ENCODE results near the gene C16orf74. TPM values are rescaled to one million over a fixed set of nuclear protein-coding genes. Genes with fewer than 3 reads are reported as not detected.

C16orf74 gene
- total and polyA plus RNA-seq, 8 donors: 0.37 to 1.3 (median 0.72) TPM

DNA sequence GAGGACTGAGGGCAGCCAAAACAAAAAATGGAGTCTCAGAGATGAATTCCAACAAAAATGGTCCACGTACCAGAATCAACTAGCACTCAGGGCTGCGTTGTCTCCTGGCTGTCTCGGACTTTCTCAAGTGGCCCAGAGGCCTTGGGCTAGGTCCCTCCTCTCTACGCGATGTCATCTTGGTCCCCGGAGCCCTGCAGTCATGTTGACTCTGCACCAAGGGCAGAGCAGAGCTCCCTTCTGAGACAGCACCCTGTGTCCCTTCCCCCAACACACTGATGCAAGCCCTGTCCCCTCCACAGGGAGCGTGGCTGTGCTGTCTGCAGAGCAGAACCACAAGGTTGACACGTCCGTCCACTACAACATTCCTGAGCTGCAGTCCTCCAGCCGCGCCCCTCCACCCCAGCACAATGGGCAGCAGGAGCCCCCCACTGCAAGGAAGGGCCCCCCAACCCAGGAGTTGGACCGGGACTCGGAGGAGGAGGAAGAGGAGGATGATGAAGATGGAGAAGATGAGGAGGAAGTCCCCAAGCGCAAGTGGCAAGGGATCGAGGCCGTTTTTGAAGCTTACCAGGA is 83.0 kb downstream of the C16orf74 start:
- no peak for ATAC-seq
- Histone ChIP-seq H3K36me3 (peaks cover 17 to 87% (median 58%) of the 10 kb centered on the region in 3 donors), H3K4me1 (peaks cover 0 to under 1% (median 0%) of the 10 kb centered on the region in 3 donors), H3K27me3 (no peaks in the 10 kb centered on the region), H3K9me3 (no peaks in the 10 kb centered on the region), H3K4me3 (no peak overlapping the region), H3K27ac (no peak overlapping the region)
- WGBS, 2 donors: 86 to 90% methylated on average over 16 of the region's 16 CpGs
- no peak for FAIRE-seq
- intact Hi-C loops (cut with DNase I): loop anchor here in 1 of 3 donors (5.0 kb wide), 1 partner anchor 49 kb away; no protein-coding TSS in a partner anchor
- DNase-seq: peak in 2 of 6 donors; percentile 46 to 51
- TF ChIP-seq, protein P1, sequence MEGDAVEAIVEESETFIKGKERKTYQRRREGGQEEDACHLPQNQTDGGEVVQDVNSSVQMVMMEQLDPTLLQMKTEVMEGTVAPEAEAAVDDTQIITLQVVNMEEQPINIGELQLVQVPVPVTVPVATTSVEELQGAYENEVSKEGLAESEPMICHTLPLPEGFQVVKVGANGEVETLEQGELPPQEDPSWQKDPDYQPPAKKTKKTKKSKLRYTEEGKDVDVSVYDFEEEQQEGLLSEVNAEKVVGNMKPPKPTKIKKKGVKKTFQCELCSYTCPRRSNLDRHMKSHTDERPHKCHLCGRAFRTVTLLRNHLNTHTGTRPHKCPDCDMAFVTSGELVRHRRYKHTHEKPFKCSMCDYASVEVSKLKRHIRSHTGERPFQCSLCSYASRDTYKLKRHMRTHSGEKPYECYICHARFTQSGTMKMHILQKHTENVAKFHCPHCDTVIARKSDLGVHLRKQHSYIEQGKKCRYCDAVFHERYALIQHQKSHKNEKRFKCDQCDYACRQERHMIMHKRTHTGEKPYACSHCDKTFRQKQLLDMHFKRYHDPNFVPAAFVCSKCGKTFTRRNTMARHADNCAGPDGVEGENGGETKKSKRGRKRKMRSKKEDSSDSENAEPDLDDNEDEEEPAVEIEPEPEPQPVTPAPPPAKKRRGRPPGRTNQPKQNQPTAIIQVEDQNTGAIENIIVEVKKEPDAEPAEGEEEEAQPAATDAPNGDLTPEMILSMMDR (IDR thresholded peaks at IDR 0.05): no peak

DNA sequence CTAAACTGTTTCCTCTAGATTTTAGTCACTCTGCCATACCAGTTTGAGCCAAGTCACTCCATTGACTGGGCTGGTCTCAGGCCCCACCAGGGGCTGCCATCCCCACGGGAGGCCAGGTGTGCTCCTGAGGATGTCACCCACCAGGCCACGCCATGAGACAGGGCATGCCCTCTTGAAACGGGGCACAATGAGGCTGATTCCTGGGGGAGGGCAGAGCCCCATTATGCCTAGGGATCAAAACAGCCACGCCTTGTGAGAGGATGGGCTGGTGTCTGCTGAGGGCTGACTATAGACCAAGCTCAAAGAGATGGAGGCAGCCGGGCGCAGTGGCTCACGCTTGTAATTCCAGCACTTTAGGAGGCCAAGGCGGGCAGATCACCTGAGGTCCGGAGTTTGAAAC is 83.6 kb downstream of the C16orf74 start:
- FAIRE-seq: no peak

DNA sequence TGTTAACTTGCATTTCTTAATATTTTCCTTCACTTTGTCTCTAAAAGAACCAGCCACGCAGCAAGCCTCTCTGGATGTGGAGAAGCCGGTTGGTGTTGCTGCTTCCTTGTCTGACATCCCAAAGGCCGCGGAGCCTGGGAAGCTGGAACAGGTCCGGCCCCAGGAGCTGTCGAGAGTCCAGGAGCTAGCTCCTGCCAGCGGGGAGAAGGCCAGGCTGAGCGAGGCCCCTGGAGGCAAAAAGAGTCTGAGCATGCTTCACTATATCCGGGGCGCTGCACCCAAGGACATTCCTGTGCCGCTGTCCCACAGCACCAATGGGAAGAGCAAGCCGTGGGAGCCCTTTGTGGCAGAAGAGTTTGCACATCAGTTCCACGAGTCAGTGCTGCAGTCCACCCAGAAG is 85.0 kb downstream of the C16orf74 start:
- intact Hi-C loops (cut with DNase I): loop anchor here in 1 of 3 donors (5.0 kb wide), 1 partner anchor 51 kb away; no protein-coding TSS in a partner anchor
- peak in 2 of 6 donors; percentile 49 to 57 for DNase-seq
- Histone ChIP-seq H3K27ac (no peak overlapping the region), H3K4me1 (no peaks in the 10 kb centered on the region), H3K27me3 (no peaks in the 10 kb centered on the region), H3K4me3 (no peak overlapping the region), H3K9me3 (no peaks in the 10 kb centered on the region), H3K36me3 (peaks cover 13 to 87% (median 74%) of the 10 kb centered on the region in 3 donors)
- no peak for FAIRE-seq
- WGBS, 2 donors: 93% methylated on average over 13 of the region's 13 CpGs
- TF ChIP-seq, protein P1 (IDR thresholded peaks at IDR 0.05): no peak
- no peak for ATAC-seq

More for the DNA sequence above, 83.6 kb downstream of the C16orf74 start:
- no peak overlapping the region for H3K27ac ChIP-seq
- peaks cover 15 to 86% (median 65%) of the 10 kb centered on the region in 3 donors for H3K36me3 ChIP-seq
- 92 to 99% methylated on average over 9 of the region's 9 CpGs for WGBS, 2 donors
- H3K4me1 ChIP-seq: no peaks in the 10 kb centered on the region
- TF ChIP-seq, protein P1 (IDR thresholded peaks at IDR 0.05): no peak
- no peaks in the 10 kb centered on the region for H3K27me3 ChIP-seq
- intact Hi-C loops (cut with DNase I): loop anchor here in 1 of 3 donors (5.0 kb wide), 1 partner anchor 50 kb away; no protein-coding TSS in a partner anchor
- ATAC-seq (no peak), DNase-seq (peak in 1 of 6 donors; percentile 44)
- H3K4me3 ChIP-seq: no peak overlapping the region
- no peaks in the 10 kb centered on the region for H3K9me3 ChIP-seq

DNA sequence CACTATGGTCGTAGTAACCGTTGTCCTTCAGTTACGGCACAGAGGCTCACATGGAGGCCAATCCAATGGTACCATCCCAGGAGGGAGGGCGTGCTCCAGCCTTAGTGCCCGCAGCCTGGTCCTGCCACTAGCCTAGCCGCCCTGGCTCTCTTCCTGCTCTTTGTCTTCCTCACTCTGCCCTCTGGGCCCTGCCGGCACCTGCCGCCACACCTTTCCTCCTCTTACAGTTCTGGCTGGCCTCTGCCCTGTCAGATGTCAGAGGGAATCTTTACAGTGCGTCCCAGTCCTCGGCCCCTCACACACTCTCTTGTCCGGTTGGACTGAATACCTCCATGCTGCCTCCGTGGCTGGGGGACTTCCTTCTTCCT is 85.5 kb downstream of the C16orf74 start:
- Histone ChIP-seq H3K4me1 (no peaks in the 10 kb centered on the region), H3K27ac (no peak overlapping the region), H3K9me3 (no peaks in the 10 kb centered on the region), H3K27me3 (no peaks in the 10 kb centered on the region), H3K4me3 (no peak overlapping the region), H3K36me3 (peaks cover 13 to 87% (median 75%) of the 10 kb centered on the region in 3 donors)
- ATAC-seq: no peak
- FAIRE-seq: no peak
- TF ChIP-seq, protein P1 (IDR thresholded peaks at IDR 0.05): no peak
- 93 to 94% methylated on average over 12 of the region's 12 CpGs for WGBS, 2 donors
- intact Hi-C loops (cut with DNase I): loop anchor here in 1 of 3 donors (5.0 kb wide), 1 partner anchor 52 kb away; no protein-coding TSS in a partner anchor
- peak in 1 of 6 donors; percentile 44 for DNase-seq

All from pancreas (tissue), 10 donors.